Esophagus (tissue), 2 donors: ENCODE data around the gene BORCS6. TPM values are rescaled to one million over a fixed set of nuclear protein-coding genes. Genes with fewer than 3 reads are reported as not detected.

Source experiments
- H3K27ac ChIP-seq, 2 donors: one replicate each; pipeline ENCODE4 v1.5.1; 2013; ENCODE audit warnings: low read depth in 2 of 2, mild to moderate bottlenecking in 2 of 2, inconsistent platforms in 1 of 2, low read length in 1 of 2, moderate library complexity in 1 of 2
- H3K27me3 ChIP-seq, 2 donors: one replicate each; pipeline ENCODE4 v1.6.1; 2013; ENCODE audit warnings: low read length in 2 of 2, control low read depth in 1 of 2, mild to moderate bottlenecking in 1 of 2; ENCODE audit not compliant: insufficient read depth in 2 of 2, control insufficient read depth in 1 of 2
- H3K36me3 ChIP-seq, 2 donors: one replicate each; pipeline ENCODE4 v1.6.1; 2013; ENCODE audit warnings: low read length in 1 of 2; ENCODE audit not compliant: control insufficient read depth in 2 of 2, insufficient read depth in 2 of 2
- H3K4me1 ChIP-seq, 2 donors: one replicate each; pipeline ENCODE4 v1.6.1; 2013; ENCODE audit warnings: low read length in 1 of 2; ENCODE audit not compliant: control insufficient read depth in 2 of 2, insufficient read depth in 2 of 2
- H3K4me3 ChIP-seq, 2 donors: one replicate each; pipeline ENCODE4 v1.5.1; 2013; ENCODE audit warnings: low read length in 2 of 2, mild to moderate bottlenecking in 2 of 2, low read depth in 1 of 2, moderate library complexity in 1 of 2
- H3K9me3 ChIP-seq, 2 donors: one replicate each; pipeline ENCODE4 v1.6.1; 2013; ENCODE audit warnings: mild to moderate bottlenecking in 2 of 2, low read depth in 1 of 2, low read length in 1 of 2, moderate library complexity in 1 of 2; ENCODE audit not compliant: control insufficient read depth in 2 of 2, insufficient read depth in 1 of 2
- WGBS, 2 donors: extraction: QIAGEN DNeasy Blood & Tissue Kit; methylation state at CpG; one replicate each; pipeline ENCODE4 v1.1.7; 2013; 5-methylcytosine and 5-hydroxymethylcytosine counted together
- polyA plus RNA-seq, 2 donors: library from polyadenylated mRNA; stranded (reverse); fragments of 200-250 nt; gene quantifications; one replicate each; pipeline ENCODE4 v1.2.3, GENCODE V29; 2013
- donor health status: healthy with polysubstance abuse.
- donor health status: Bipolar disorder and iron deficiency.

Gene BORCS6
- polyA plus RNA-seq, 2 donors: 3.3 to 8.2 TPM

DNA sequence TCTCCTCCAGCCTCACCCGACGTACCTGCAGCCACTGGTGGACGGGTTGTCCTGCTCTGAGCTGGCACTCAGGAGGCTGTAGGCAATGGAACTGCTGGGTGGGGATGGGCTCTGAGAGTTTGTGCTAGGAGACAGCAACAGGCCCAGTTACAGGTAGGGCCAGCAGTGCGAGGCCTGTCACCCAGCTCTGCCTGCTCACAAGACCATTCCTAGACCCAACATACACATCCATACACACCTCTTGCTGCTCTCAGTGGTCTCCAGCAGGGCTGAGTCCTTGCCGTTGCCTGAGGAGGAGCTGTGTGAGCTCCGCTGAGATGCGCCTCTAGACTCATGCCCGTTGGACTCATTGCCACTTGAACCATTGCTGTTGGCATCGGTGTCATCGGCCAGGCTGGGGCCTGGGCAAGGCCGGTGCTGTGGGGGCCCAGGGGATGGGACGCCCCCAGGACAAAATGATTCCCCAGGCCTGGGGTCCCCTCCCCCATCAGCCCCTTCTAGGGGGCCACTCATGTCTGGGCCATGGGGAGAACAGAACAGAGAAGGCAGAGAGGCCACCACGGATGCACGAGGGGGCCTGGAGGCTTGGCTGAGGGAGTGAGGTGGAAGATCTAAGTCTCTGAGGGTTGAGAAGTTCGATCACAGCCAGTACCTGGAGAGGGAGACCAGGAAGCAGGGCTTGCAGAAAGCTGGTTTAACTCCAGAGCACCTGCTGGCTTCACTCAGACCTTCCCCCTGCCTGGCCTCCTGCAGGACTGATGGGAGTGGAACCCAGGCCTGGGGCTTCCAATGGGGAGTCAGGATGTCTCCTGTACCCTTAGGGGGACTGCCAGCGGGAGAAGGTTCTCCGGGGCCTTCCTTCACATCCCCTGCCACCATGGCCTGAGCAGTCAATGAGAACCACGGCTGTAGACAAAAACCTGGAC is 39.5 kb downstream of the BORCS6 start:
- H3K36me3 ChIP-seq: peaks cover 26 to 48% of the 10 kb centered on the region in 2 donors

DNA sequence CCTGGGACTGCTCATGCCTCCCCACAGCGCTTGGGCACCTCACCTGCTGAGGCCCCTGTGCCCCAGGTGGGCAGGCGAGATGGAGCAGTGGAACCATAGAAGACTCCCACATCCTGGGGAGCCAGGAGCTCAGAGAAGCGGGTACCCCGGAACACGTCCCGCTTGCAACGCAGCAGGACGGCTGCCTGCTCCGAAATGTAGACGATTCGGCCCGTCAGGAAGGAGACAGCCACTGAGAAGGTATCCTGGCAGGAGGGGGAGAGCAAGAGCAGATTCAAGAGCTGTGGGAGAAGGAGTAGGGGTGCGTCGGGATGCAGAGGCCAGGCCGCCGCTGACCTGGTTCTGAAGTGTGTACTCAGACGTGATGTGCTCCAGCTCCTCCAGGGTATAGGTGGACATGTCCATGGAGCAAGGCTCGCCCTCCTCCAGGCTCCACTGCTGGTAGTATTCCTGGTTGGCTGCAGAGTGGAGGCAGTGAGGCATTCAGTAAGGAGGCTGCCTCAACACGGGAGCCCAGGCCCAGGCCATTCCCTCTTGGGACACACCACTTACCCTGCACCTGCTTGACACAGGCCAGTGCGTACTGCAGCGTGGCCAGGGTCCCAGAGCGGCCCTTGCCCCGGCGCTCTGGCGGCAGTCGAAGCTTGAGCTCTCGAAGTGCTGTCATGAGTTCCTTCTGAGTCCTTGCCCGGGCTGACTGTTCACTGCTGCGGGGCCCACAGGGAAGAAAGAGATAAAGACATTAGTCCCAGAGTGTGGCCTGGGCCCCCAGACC is 40.4 kb downstream of the BORCS6 start:
- H3K4me3 ChIP-seq: no peak overlapping the region
- peaks cover 0 to 2% of the 10 kb centered on the region in 2 donors for H3K9me3 ChIP-seq
- peaks cover 26 to 53% of the 10 kb centered on the region in 2 donors for H3K36me3 ChIP-seq
- WGBS, 2 donors: 92 to 96% methylated on average over 29 of the region's 29 CpGs
- H3K27ac ChIP-seq: peak overlapping the region in 1 of 2 donors; percentile 19
- H3K4me1 ChIP-seq: peaks cover 2 to 24% of the 10 kb centered on the region in 2 donors
- H3K27me3 ChIP-seq: no peaks in the 10 kb centered on the region

More for the DNA sequence above, 39.5 kb downstream of the BORCS6 start:
- 76 to 77% methylated on average over 18 of the region's 18 CpGs for WGBS, 2 donors
- Histone ChIP-seq H3K4me3 (peak overlapping the region; percentile 48 to 69), H3K9me3 (peaks cover 0 to 2% of the 10 kb centered on the region in 2 donors), H3K27ac (peak overlapping the region; percentile 100), H3K27me3 (no peaks in the 10 kb centered on the region), H3K4me1 (peaks cover 2 to 26% of the 10 kb centered on the region in 2 donors)

DNA sequence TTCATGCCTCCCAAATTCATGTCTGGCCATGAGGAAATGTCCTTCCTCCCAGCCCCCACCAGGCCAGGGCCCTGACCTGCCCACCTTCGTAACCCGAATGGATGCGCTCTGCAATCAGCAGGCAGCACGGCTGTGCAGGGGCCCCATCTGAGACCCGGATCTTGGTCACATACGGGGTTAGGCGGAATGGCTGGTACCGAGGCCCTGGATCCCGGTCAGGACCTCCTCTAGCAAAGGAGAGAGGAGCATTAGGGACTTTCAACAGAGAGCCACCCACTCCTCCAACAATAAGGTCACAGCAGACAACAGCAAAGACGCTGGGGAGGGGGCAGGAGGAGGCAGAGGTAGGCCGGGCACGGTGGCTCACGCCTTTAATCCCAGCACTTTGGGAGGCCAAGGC is 41.4 kb downstream of the BORCS6 start:
- H3K9me3 ChIP-seq: peaks cover 0 to 2% of the 10 kb centered on the region in 2 donors
- H3K4me3 ChIP-seq: no peak overlapping the region
- H3K27ac ChIP-seq: no peak overlapping the region
- peaks cover 2 to 22% of the 10 kb centered on the region in 2 donors for H3K4me1 ChIP-seq
- 92 to 93% methylated on average over 13 of the region's 13 CpGs for WGBS, 2 donors
- no peaks in the 10 kb centered on the region for H3K27me3 ChIP-seq
- H3K36me3 ChIP-seq: peaks cover 36 to 64% of the 10 kb centered on the region in 2 donors

DNA sequence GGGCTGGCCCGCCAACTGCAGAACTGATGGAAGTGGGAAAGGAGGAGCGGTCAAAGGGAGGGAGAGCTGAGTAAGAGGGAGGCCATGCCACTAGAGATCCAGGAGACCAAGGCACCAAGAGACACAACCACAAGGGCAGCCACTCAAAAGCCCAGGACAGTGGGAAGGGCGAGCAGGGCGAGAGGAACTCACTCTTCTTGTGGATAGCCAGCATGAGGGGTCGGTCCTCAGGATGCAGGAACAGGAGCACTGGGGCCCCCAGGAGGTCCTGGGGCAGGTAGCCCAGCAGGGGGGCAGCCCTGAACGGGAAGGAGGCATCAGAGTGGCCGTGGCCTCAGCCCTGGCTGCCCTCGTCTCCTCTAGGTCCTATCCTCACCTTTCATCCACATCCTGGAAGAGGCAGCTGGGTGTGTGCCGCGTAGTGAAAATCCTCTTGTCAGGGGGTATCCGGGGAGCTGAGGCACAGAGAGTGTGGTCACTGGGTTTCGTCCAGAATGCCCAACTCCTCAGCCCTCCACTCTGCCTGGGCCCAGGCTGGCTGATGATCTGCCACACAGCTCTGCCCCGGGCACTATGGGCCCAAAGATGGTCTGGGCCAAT is 42.1 kb downstream of the BORCS6 start:
- Histone ChIP-seq H3K4me3 (no peak overlapping the region), H3K4me1 (peaks cover 2 to 20% of the 10 kb centered on the region in 2 donors), H3K36me3 (peaks cover 37 to 69% of the 10 kb centered on the region in 2 donors), H3K27ac (peak overlapping the region in 1 of 2 donors; percentile 3), H3K9me3 (peaks cover 0 to 2% of the 10 kb centered on the region in 2 donors), H3K27me3 (no peaks in the 10 kb centered on the region)
- WGBS, 2 donors: 88 to 92% methylated on average over 12 to 13 of the region's 13 CpGs

DNA sequence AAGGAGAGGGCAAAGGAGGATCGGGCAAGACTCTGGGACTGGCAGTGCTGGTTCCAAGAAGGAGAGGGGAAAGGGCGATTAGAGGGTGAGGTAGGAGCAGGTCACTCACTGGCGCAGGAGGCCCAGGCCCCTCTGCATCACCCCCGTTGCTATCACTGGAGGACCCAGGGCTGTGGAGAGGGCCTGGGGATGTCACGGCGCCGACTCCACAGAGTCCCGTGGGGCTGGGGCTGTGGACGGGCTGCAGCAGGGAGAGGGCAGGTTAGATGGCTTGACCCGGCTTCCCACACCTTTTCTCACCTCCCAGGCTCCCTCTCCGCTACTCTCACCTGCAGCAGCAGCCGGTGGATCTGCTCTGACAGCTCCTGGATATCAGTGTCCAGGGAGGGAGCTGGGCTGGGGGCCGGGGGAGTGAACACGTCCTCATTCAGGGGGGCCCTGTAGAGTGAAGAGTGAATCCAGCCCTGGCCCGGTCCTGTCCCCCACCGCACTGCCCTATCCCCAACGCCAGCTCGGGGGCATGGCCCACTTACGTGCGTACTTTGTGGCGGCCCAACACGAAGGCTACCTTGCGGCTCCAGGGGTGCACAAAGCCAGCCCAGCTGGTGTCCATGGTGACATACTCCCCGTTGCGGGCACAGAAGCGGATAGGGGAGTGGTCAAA is 42.7 kb downstream of the BORCS6 start:
- Histone ChIP-seq H3K27ac (peak overlapping the region in 1 of 2 donors; percentile 26), H3K4me1 (peaks cover 2 to 16% of the 10 kb centered on the region in 2 donors)

GRCh38 chr17:8146381-8147140 is 43.4 kb downstream of the BORCS6 start:
- peaks cover 43 to 81% of the 10 kb centered on the region in 2 donors for H3K36me3 ChIP-seq
- H3K27ac ChIP-seq: peak overlapping the region in 1 of 2 donors; percentile 34
- no peaks in the 10 kb centered on the region for H3K27me3 ChIP-seq
- 92% methylated on average over 14 of the region's 14 CpGs for WGBS, 2 donors
- H3K9me3 ChIP-seq: peaks cover 0 to 2% of the 10 kb centered on the region in 2 donors
- no peak overlapping the region for H3K4me3 ChIP-seq
- H3K4me1 ChIP-seq: peaks cover 2 to 16% of the 10 kb centered on the region in 2 donors

More for the DNA sequence above, 42.7 kb downstream of the BORCS6 start:
- no peak overlapping the region for H3K4me3 ChIP-seq
- peaks cover 0 to 2% of the 10 kb centered on the region in 2 donors for H3K9me3 ChIP-seq
- 89 to 91% methylated on average over 25 to 26 of the region's 26 CpGs for WGBS, 2 donors
- no peaks in the 10 kb centered on the region for H3K27me3 ChIP-seq
- H3K36me3 ChIP-seq: peaks cover 42 to 75% of the 10 kb centered on the region in 2 donors

DNA sequence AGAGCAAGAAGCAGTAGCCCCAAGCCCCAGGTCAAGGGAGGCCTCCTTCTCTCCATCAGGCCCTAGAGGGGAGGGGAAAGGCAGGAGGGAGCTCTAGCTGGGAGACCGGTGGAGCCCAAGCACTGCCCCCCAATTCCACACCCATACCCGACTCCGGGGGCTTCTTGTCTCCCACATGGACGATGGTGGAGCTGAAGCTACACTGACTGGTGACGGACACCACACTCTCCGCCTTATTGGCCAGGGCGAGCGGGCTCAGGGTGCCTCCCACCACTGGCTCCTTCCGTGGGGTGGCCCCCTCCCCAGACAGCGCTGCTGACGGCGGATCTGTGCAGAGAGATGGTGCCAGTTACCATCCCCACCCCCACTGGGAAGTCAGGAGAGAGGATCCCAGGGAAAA is 44.2 kb downstream of the BORCS6 start:
- H3K4me3 ChIP-seq: no peak overlapping the region
- peaks cover 48 to 87% of the 10 kb centered on the region in 2 donors for H3K36me3 ChIP-seq
- peaks cover 0 to 2% of the 10 kb centered on the region in 2 donors for H3K9me3 ChIP-seq
- peaks cover 2 to 10% of the 10 kb centered on the region in 2 donors for H3K4me1 ChIP-seq
- WGBS, 2 donors: 90 to 91% methylated on average over 12 of the region's 12 CpGs
- no peaks in the 10 kb centered on the region for H3K27me3 ChIP-seq
- H3K27ac ChIP-seq: peak overlapping the region in 1 of 2 donors; percentile 34

DNA sequence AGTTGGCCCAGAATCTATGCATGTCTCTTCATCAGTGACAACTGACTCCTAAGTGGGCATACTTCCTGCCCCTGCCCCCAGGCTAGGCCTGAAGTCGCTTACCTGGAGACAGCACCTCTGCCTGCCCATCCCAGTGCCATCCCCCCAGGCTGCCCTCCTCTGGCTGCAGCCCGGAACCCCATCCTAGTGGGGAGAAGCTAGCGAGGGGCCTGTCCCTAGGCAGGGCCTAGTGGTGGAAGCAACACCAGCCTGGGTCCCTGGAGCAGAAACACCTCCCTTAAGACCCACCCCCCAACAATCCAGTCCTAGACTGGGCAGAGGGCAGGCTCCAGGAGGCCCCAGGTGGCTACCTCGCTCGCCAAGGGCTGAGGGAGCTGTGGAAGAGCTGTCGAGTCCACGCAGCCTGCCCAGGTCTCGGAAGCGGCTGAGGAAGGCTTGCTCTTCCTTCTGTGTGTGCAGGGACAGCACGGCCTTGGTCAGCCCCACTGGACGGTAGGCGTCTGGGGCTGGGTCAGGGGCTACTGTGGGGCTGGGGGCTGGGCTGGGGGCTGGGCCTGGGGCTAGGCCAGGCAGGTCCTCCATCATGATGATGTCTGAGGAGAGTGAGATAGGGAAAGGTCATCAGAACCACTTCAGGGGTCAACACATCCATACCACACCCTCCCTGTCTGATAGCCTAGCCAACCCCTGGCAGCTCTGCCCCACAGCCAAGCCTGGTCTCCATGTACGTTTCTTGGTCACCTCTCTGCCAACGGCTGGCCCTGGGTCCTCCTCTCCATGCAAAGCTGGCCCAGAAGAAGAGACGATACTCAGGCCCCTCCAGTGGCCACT is 45.4 kb downstream of the BORCS6 start:
- WGBS, 2 donors: 92 to 95% methylated on average over 15 of the region's 15 CpGs
- no peak overlapping the region for H3K4me3 ChIP-seq
- no peaks in the 10 kb centered on the region for H3K27me3 ChIP-seq
- peaks cover 0 to 2% of the 10 kb centered on the region in 2 donors for H3K9me3 ChIP-seq
- peaks cover 47 to 86% of the 10 kb centered on the region in 2 donors for H3K36me3 ChIP-seq
- peaks cover 0 to 7% of the 10 kb centered on the region in 2 donors for H3K4me1 ChIP-seq
- H3K27ac ChIP-seq: no peak overlapping the region
